Bone marrow (tissue), 2 donors: ENCODE results near the gene NLRP14.

Source experiments
- DNase-seq, 2 donors: peaks; one replicate each; lab custom pipeline; 2025; lab: John Stamatoyannopoulos, UW

NLRP14 gene

GRCh38 chr11:7050191-7050590 lies 29.9 kb downstream of the NLRP14 start:
- DNase-seq = no peak

- no peak for DNase-seq
Observed at GRCh38 chr11:7056828-7057513, 36.7 kb downstream of the NLRP14 start.

DNA sequence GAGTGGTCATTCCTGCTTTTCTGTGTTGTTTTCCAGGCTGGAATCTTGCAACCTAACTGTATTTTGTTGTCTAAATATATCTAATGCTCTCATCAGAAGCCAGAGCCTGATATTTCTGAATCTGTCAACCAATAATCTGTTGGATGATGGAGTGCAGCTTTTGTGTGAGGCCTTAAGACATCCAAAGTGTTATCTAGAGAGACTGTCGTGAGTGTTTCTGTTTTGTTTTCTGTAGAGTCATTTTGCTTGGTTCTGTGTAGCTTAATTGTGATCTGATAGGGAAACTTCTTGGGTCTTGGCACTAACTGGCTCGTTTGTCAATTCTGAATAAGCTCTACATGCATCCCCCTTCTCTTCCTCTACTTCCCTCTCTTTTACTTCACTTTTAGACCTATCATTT lies 37.4 kb downstream of the NLRP14 start:
- DNase-seq = no peak

GRCh38 chr11:7060868-7061267 lies 40.6 kb downstream of the NLRP14 start:
- no peak for DNase-seq

GRCh38 chr11:7062534-7062933 lies 42.3 kb downstream of the NLRP14 start:
- DNase-seq = no peak

GRCh38 chr11:7072401-7073028 lies 52.2 kb downstream of the NLRP14 start:
- no peak for DNase-seq

GRCh38 chr11:7077101-7077500 lies 56.8 kb downstream of the NLRP14 start:
- no peak for DNase-seq

- no peak for DNase-seq
Observed at GRCh38 chr11:7079545-7080135, 59.4 kb downstream of the NLRP14 start.

GRCh38 chr11:7080900-7081299 lies 60.6 kb downstream of the NLRP14 start:
- DNase-seq = no peak

GRCh38 chr11:7081441-7081840 lies 61.2 kb downstream of the NLRP14 start:
- DNase-seq = no peak

DNA sequence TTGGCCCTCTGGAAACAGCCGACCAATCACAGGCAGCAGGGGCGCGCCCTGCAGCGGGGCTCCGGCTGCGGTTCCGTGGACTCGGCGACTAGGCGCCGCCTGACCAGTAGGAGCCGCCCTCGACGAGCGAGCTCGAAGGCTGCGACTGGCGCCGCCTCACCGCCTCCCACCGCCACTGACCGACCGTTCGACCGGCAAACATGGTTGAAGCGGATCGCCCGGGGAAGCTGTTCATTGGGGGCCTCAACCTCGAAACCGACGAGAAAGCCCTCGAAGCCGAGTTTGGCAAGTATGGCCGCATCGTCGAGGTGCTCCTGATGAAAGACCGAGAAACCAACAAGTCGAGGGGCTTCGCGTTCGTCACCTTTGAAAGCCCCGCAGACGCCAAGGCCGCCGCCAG lies 68.6 kb downstream of the NLRP14 start, which contains the start of gene RBMXL2:
TSS of gene RBMXL2 (plus strand) at position 78 of the 400 bp plus-strand sequence. CDS start at position 201, 123 bp downstream.
- no peak for DNase-seq

GRCh38 chr11:7089328-7090251 lies 69.3 kb downstream of the NLRP14 start:
- no peak for DNase-seq

- peak in 1 of 2 donors; percentile 77 for DNase-seq
Observed at GRCh38 chr11:7098235-7098832, 78.1 kb downstream of the NLRP14 start.

DNA sequence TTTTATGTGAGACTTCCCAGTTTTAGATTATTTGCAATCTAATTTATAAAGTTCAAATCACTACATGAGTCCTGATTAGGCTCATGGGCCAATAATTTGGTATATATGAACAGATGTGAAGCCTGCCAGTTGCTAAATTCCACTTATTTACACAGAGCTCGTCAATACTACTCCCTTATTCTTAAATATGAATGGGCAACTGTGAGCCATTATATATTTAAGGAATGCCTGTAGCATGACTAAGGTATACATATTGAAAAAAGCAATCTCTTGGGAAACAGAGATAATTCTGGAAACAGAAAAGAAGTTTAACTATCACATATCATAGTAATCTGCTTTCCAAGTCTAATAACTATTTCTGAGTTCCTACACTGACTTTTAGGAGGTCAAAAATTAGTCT lies 95.5 kb downstream of the NLRP14 start:
- no peak for DNase-seq

DNA sequence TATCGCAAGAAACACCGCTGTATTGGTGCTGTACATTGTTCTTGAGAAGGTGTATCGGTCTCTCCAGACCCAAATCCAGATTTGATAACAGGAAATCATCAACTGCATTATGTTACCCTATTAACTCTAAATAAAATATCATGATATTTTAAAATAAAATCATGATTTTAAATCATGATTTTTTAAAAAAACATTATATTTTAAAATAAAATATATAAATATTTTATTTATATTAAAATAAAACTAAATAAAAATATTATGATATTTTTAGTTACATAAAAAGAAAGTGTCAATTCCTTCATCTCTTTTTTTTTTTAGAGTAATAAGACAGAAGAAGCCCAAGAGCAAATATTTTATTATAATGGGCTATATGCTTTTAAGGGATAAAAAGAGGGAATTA lies 96.1 kb downstream of the NLRP14 start:
- no peak for DNase-seq
